HL-60 (cell line): ENCODE measurements around the gene GHRL.

Experiments
- GABPA ChIP-seq: IDR thresholded peaks from 2 replicates; pipeline ENCODE4 v1.6.1; 2012; ENCODE audit warnings: low read depth
- POLR2AphosphoS5 ChIP-seq: IDR thresholded peaks from 2 replicates; pipeline ENCODE4 v1.6.1; 2012; ENCODE audit warnings: low read depth
- SPI1 ChIP-seq: IDR thresholded peaks from 2 replicates; pipeline ENCODE4 v1.6.1; 2012; ENCODE audit warnings: low read depth, mild to moderate bottlenecking, borderline replicate concordance
- TF ChIP-seq, protein P1 (sequence below): IDR thresholded peaks from one replicate; pipeline ENCODE4 v1.5.1; 2011; ENCODE audit warnings: low read length, control low read depth, inconsistent platforms; ENCODE audit not compliant: insufficient read depth
- TF ChIP-seq, protein P2 (sequence below): IDR thresholded peaks from 2 replicates; pipeline ENCODE4 v1.6.1; 2012; ENCODE audit warnings: low read depth; ENCODE audit not compliant: insufficient replicate concordance

DNA sequence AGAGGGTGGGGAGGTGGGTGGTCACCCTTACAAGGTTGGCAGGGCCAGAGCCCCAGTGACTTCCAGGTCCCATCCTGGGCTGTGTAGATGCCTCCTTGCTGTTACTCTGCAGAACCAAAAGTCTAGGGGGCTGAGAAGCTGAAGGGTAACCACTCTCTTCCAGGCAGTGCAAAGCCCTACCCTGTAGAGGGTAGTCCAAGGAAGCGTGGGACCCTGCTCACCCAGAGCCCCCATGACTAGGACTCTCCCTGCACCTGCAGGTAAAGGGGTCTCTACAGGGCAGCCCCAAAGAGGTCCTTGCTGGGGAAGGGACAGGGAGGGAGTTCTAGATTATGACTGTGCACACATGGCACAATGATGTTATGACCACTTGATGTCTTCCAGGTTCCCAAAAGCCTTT, 14.2 kb downstream of the GHRL start:
- TF ChIP-seq GABPA = no peak
- TF ChIP-seq, protein P1, sequence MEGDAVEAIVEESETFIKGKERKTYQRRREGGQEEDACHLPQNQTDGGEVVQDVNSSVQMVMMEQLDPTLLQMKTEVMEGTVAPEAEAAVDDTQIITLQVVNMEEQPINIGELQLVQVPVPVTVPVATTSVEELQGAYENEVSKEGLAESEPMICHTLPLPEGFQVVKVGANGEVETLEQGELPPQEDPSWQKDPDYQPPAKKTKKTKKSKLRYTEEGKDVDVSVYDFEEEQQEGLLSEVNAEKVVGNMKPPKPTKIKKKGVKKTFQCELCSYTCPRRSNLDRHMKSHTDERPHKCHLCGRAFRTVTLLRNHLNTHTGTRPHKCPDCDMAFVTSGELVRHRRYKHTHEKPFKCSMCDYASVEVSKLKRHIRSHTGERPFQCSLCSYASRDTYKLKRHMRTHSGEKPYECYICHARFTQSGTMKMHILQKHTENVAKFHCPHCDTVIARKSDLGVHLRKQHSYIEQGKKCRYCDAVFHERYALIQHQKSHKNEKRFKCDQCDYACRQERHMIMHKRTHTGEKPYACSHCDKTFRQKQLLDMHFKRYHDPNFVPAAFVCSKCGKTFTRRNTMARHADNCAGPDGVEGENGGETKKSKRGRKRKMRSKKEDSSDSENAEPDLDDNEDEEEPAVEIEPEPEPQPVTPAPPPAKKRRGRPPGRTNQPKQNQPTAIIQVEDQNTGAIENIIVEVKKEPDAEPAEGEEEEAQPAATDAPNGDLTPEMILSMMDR = no peak
- TF ChIP-seq, protein P2, sequence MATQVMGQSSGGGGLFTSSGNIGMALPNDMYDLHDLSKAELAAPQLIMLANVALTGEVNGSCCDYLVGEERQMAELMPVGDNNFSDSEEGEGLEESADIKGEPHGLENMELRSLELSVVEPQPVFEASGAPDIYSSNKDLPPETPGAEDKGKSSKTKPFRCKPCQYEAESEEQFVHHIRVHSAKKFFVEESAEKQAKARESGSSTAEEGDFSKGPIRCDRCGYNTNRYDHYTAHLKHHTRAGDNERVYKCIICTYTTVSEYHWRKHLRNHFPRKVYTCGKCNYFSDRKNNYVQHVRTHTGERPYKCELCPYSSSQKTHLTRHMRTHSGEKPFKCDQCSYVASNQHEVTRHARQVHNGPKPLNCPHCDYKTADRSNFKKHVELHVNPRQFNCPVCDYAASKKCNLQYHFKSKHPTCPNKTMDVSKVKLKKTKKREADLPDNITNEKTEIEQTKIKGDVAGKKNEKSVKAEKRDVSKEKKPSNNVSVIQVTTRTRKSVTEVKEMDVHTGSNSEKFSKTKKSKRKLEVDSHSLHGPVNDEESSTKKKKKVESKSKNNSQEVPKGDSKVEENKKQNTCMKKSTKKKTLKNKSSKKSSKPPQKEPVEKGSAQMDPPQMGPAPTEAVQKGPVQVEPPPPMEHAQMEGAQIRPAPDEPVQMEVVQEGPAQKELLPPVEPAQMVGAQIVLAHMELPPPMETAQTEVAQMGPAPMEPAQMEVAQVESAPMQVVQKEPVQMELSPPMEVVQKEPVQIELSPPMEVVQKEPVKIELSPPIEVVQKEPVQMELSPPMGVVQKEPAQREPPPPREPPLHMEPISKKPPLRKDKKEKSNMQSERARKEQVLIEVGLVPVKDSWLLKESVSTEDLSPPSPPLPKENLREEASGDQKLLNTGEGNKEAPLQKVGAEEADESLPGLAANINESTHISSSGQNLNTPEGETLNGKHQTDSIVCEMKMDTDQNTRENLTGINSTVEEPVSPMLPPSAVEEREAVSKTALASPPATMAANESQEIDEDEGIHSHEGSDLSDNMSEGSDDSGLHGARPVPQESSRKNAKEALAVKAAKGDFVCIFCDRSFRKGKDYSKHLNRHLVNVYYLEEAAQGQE = no peak
- no peak for TF ChIP-seq POLR2AphosphoS5
- no peak for TF ChIP-seq SPI1
